CD14-positive monocyte (primary cell): ENCODE data around the gene OAF. TPM values are rescaled to one million over a fixed set of nuclear protein-coding genes. Genes with fewer than 3 reads are reported as not detected.

Experiments used
- DNase-seq, 3 donors: peaks; one replicate each; pipeline ENCODE4 v3.0.0-alpha.2; 2011 to 2022
- H2AFZ ChIP-seq: 2 replicates; pipeline ENCODE4 v1.6.0; 2012; ENCODE audit warnings: mild to moderate bottlenecking, low read depth, low read length, inconsistent platforms; ENCODE audit not compliant: insufficient read depth, poor library complexity, severe bottlenecking
- H3K27ac ChIP-seq, 2 donors: 1 replicate in 1 of 2; 2 replicates in 1 of 2; pipeline ENCODE4 v1.5.1; 2012 to 2013; ENCODE audit warnings: low read length in 2 of 2, control low read depth in 1 of 2, inconsistent platforms in 1 of 2, low read depth in 1 of 2, mild to moderate bottlenecking in 1 of 2
- H3K27me3 ChIP-seq, 2 donors: one replicate each; pipeline versions ENCODE4 v1.6.0 to v1.6.1; 2011 to 2013; ENCODE audit warnings: low read length in 2 of 2; ENCODE audit not compliant: control insufficient read depth in 2 of 2, insufficient read depth in 2 of 2
- H3K36me3 ChIP-seq, 2 donors: replicated peaks in 1 of 2; 1 replicate in 1 of 2; 2 replicates in 1 of 2; pipeline versions ENCODE4 v1.5.1 to v1.6.1; 2012 to 2013; ENCODE audit warnings: low read length in 2 of 2, control low read depth in 1 of 2, inconsistent platforms in 1 of 2, mild to moderate bottlenecking in 1 of 2; ENCODE audit not compliant: insufficient read depth in 2 of 2, control insufficient read depth in 1 of 2
- H3K4me1 ChIP-seq, 2 donors: 1 replicate in 1 of 2; 2 replicates in 1 of 2; pipeline versions ENCODE4 v1.5.1 to v1.6.1; 2012 to 2013; ENCODE audit warnings: low read length in 2 of 2, control low read depth in 1 of 2, inconsistent platforms in 1 of 2, mild to moderate bottlenecking in 1 of 2, moderate library complexity in 1 of 2; ENCODE audit not compliant: insufficient read depth in 2 of 2, control insufficient read depth in 1 of 2
- H3K4me2 ChIP-seq: replicated peaks from 2 replicates; pipeline ENCODE3; 2012; ENCODE audit warnings: low read length, moderate library complexity, mild to moderate bottlenecking; ENCODE audit not compliant: poor library complexity, severe bottlenecking; ENCODE audit errors: extremely low read depth
- H3K4me3 ChIP-seq, 3 experiments: fragments of 200-600 bp in 1 of 3; sonication (generic) in 1 of 3; replicated peaks in 1 of 3; 1 replicate in 2 of 3; 2 replicates in 1 of 3; pipeline ENCODE4 v1.5.1; 2011 to 2013; ENCODE audit warnings: low read length in 3 of 3, mild to moderate bottlenecking in 3 of 3, control low read depth in 2 of 3, low read depth in 2 of 3, inconsistent platforms in 1 of 3, moderate library complexity in 1 of 3
- H3K79me2 ChIP-seq: 2 replicates; pipeline ENCODE4 v1.6.0; 2012; ENCODE audit warnings: mild to moderate bottlenecking, control low read depth, inconsistent platforms, low read length, moderate library complexity; ENCODE audit not compliant: insufficient read depth
- H3K9ac ChIP-seq: 2 replicates; pipeline ENCODE4 v1.6.0; 2017; ENCODE audit warnings: low read length, mild to moderate bottlenecking; ENCODE audit not compliant: insufficient read depth, poor library complexity, severe bottlenecking
- H3K9me3 ChIP-seq, 2 donors: replicated peaks in 1 of 2; 1 replicate in 1 of 2; 2 replicates in 1 of 2; pipeline versions ENCODE4 v1.5.1 to v1.6.1; 2012 to 2013; ENCODE audit warnings: low read length in 2 of 2, control low read depth in 1 of 2; ENCODE audit not compliant: control insufficient read depth in 1 of 2, insufficient read depth in 1 of 2
- H4K20me1 ChIP-seq: 2 replicates; pipeline ENCODE4 v1.6.0; 2012; ENCODE audit warnings: mild to moderate bottlenecking, low read length, control low read depth, moderate library complexity; ENCODE audit not compliant: insufficient read depth
- H3K27ac Mint-ChIP-seq, 7 donors: one replicate each; pipeline ENCODE4 v1.8.0; 2020; ENCODE audit warnings: mild to moderate bottlenecking in 7 of 7, mixed read lengths in 7 of 7, moderate library complexity in 6 of 7, inconsistent platforms in 2 of 7
- H3K27me3 Mint-ChIP-seq, 3 donors: one replicate each; pipeline ENCODE4 v1.8.0; 2021 to 2022; ENCODE audit warnings: low read depth in 3 of 3, mild to moderate bottlenecking in 3 of 3, mixed read lengths in 3 of 3, moderate library complexity in 3 of 3, inconsistent platforms in 1 of 3
- H3K36me3 Mint-ChIP-seq, 2 donors: one replicate each; pipeline ENCODE4 v1.8.0; 2020; ENCODE audit warnings: mixed read lengths in 2 of 2, inconsistent platforms in 1 of 2, mild to moderate bottlenecking in 1 of 2
- H3K4me1 Mint-ChIP-seq: one replicate; pipeline ENCODE4 v1.8.0; 2020; ENCODE audit warnings: mild to moderate bottlenecking, mixed read lengths
- H3K4me3 Mint-ChIP-seq, 2 donors: one replicate each; pipeline ENCODE4 v1.8.0; 2020; ENCODE audit warnings: mild to moderate bottlenecking in 2 of 2, mixed read lengths in 2 of 2, moderate library complexity in 1 of 2
- H3K9me3 Mint-ChIP-seq, 7 donors: one replicate each; pipeline ENCODE4 v1.8.0; 2020 to 2022; ENCODE audit warnings: mixed read lengths in 7 of 7, mild to moderate bottlenecking in 6 of 7, moderate library complexity in 6 of 7, inconsistent platforms in 2 of 7
- CTCF ChIP-seq: fragments of 200-600 bp; IDR thresholded peaks from one replicate; pipeline ENCODE4 v1.8.0; 2022; ENCODE audit warnings: antibody characterized with exemption, mild to moderate bottlenecking
- WGBS: methylation state at CpG from one replicate; pipeline ENCODE4 v1.1.5; 2013; ENCODE audit warnings: missing lambda C conversion rate; ENCODE audit not compliant: insufficient coverage; 5-methylcytosine and 5-hydroxymethylcytosine counted together
- intact Hi-C, 2 donors: fragments of 100-400 bp; cut with micrococcal nuclease; formaldehyde crosslinking; loops; one replicate each; pipeline versions ENCODE4 v1.15.0 to v1.15.1; 2023
- polyA plus RNA-seq, 3 donors: library from polyadenylated mRNA; depleted of rRNA in 1 of 3; unstranded in 2 of 3; stranded (reverse) in 1 of 3; fragments of 300-500 nt in 2 of 3; fragments of >200 nt in 1 of 3; fragmentation: Illumina TruSeq in 2 of 3; gene quantifications; 1 replicate in 2 of 3; 2 replicates in 1 of 3; pipeline ENCODE4 v1.2.3, GENCODE V29; 2012 to 2021

OAF gene
- polyA plus RNA-seq, 3 donors = 31.5 to 57.2 (median 49.2) TPM

GRCh38 chr11:120208777-120209176, 2.1 kb upstream of the OAF start:
- H3K4me3 ChIP-seq = peak overlapping the region in 1 of 3 experiments; percentile 37
- peaks cover 1 to 7% (median 6%) of the 10 kb centered on the region in 3 donors for H3K27me3 Mint-ChIP-seq

More at GRCh38 chr11:120208777-120209176, 2.1 kb upstream of the OAF start:
- TF ChIP-seq CTCF = no peak
- peak overlapping the region; percentile 93 to 99 (median 98) for H3K27ac Mint-ChIP-seq
- no peaks in the 10 kb centered on the region for H3K9me3 Mint-ChIP-seq
- peaks cover 59 to 71% of the 10 kb centered on the region in 2 donors for H3K4me1 ChIP-seq
- peaks cover 11 to 13% of the 10 kb centered on the region in 2 donors for H3K36me3 Mint-ChIP-seq
- H3K36me3 ChIP-seq = no peaks in the 10 kb centered on the region
- peaks cover 34% of the 10 kb centered on the region for H3K79me2 ChIP-seq
- H3K27me3 ChIP-seq = no peaks in the 10 kb centered on the region
- H3K27ac ChIP-seq = peak overlapping the region; percentile 83 to 96
- H3K4me1 Mint-ChIP-seq = peaks cover 74% of the 10 kb centered on the region
- intact Hi-C loops = no loop called here
- peaks cover 23% of the 10 kb centered on the region for H4K20me1 ChIP-seq
- H3K4me3 Mint-ChIP-seq = peak overlapping the region; percentile 77 to 82
- H2AFZ ChIP-seq = peak overlapping the region; percentile 35
- no peaks in the 10 kb centered on the region for H3K9me3 ChIP-seq
- WGBS = 0% methylated on average over 2 of the region's 6 CpGs
- DNase-seq = peak; percentile 94 to 98 (median 97)
- H3K9ac ChIP-seq = peak overlapping the region; percentile 81
- H3K4me2 ChIP-seq = peak overlapping the region; percentile 48
